ENCODE data around the gene CD160. TPM values are rescaled to one million over a fixed set of nuclear protein-coding genes. Genes with fewer than 3 reads are reported as not detected.

CD160 gene
- total RNA-seq, 4 donors from 2014 or later: not detected

DNA sequence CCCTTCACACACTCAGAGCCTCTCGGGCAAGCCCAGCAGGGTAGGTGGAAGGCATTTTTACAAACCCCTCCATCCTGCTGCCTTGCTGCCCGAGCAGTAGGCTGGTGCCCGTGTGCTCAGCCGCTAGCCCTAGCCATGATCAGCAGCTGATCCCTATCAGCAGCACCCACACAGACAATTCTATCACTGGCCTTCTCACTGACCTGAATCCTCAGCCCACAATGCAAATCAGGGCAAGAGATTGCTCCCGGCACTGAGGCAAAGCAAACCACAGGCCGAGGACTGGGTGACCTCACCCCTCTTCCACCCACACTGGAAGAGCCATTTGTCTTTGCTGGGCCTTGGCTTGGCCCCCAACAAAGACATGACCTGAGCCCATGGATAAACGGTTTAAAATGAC, 11.2 kb upstream of the CD160 start:
- H3K27ac ChIP-seq: no peak overlapping the region
- TF ChIP-seq POLR2A (IDR thresholded peaks at IDR 0.05): no peak
- TF ChIP-seq, protein P1, sequence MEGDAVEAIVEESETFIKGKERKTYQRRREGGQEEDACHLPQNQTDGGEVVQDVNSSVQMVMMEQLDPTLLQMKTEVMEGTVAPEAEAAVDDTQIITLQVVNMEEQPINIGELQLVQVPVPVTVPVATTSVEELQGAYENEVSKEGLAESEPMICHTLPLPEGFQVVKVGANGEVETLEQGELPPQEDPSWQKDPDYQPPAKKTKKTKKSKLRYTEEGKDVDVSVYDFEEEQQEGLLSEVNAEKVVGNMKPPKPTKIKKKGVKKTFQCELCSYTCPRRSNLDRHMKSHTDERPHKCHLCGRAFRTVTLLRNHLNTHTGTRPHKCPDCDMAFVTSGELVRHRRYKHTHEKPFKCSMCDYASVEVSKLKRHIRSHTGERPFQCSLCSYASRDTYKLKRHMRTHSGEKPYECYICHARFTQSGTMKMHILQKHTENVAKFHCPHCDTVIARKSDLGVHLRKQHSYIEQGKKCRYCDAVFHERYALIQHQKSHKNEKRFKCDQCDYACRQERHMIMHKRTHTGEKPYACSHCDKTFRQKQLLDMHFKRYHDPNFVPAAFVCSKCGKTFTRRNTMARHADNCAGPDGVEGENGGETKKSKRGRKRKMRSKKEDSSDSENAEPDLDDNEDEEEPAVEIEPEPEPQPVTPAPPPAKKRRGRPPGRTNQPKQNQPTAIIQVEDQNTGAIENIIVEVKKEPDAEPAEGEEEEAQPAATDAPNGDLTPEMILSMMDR (IDR thresholded peaks at IDR 0.05 in 4 of 5, conservative IDR thresholded peaks at IDR 0.05 in 1 of 5): no peak
- H3K36me3 ChIP-seq: no peaks in the 10 kb centered on the region
- ATAC-seq (no peak), DNase-seq (no peak)
- no peaks in the 10 kb centered on the region for H3K27me3 ChIP-seq
- H3K4me1 ChIP-seq: no peaks in the 10 kb centered on the region
- H3K9me3 ChIP-seq: no peaks in the 10 kb centered on the region
- H3K4me3 ChIP-seq: no peak overlapping the region
- intact Hi-C loops (cut with DNase I; ENCODE audit: low total_unique reads) (no loop called here), in situ Hi-C loops (cut with MboI; ENCODE audit: low sequenced_read_pairs in 4 of 4) (no loop called here)

DNA sequence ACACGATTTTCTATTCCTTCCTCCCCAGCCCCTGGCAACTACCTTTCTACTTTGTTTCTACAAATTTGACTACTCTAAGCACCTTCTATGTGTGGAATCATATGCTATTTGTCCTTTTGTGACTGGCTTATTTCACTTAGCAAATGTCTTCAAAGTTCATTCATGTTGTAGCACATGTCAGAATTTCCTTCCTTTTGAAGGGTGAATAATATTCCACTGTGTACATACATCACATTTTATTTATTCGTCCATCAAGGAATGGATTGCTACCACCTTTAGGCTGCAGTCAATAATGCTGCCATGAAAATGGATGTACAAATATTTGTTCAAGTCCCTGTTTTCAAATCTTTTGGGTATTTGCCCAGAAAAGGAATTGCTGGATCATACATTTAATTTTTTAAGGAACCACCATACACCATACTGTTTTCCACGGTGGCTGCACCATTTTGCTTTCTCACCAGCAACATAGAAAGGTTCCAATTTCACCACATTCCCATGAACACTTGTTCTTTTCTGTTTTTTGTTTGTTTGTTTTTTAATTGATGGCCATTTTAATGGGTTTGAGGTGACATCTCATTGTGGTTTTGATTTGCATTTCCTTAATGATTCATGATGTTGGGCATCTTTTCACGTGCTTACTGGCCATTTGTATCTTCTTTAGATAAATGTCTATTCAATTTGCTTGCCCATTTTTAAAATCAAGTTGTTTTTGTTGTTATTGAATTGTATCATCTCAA, 8.8 kb upstream of the CD160 start:
- in situ Hi-C loops (cut with MboI; ENCODE audit: low sequenced_read_pairs in 4 of 4): no loop called here
- intact Hi-C loops (cut with DNase I; ENCODE audit: low total_unique reads): no loop called here
- H3K36me3 ChIP-seq: no peaks in the 10 kb centered on the region
- no peak overlapping the region for H3K27ac ChIP-seq
- no peak overlapping the region for H3K4me3 ChIP-seq
- H3K9me3 ChIP-seq: no peaks in the 10 kb centered on the region
- DNase-seq (no peak), ATAC-seq (no peak)
- no peaks in the 10 kb centered on the region for H3K27me3 ChIP-seq
- no peaks in the 10 kb centered on the region for H3K4me1 ChIP-seq
- TF ChIP-seq, protein P1 (IDR thresholded peaks at IDR 0.05 in 4 of 5, conservative IDR thresholded peaks at IDR 0.05 in 1 of 5): no peak
- TF ChIP-seq POLR2A (IDR thresholded peaks at IDR 0.05): no peak

DNA sequence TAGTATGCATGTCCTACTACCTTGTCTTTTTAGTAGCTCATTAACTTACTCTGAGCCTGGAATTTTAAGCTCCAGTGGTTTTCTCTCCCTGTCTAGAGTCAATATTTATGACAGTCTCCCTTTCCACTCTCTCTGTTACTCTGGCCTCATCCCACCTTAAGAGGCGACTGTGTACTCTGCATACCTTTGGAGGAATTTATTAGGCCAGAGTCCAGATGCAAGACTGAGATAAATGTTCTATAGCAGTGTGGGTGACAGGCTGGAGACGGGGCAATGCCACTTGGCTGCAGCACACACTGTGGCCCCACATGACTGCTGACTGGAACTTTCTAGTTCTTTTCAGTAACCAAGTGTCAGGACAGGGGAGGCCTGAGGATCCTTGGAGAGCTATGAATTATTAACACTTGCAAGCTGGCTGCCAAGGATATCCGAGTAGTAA, 8.1 kb upstream of the CD160 start:
- no peaks in the 10 kb centered on the region for H3K27me3 ChIP-seq
- no peaks in the 10 kb centered on the region for H3K36me3 ChIP-seq
- no peak for ATAC-seq
- H3K4me1 ChIP-seq: no peaks in the 10 kb centered on the region
- in situ Hi-C loops (cut with MboI; ENCODE audit: low sequenced_read_pairs in 4 of 4): no loop called here
- H3K4me3 ChIP-seq: no peak overlapping the region
- intact Hi-C loops (cut with DNase I; ENCODE audit: low total_unique reads): no loop called here
- TF ChIP-seq, protein P1 (IDR thresholded peaks at IDR 0.05 in 4 of 5, conservative IDR thresholded peaks at IDR 0.05 in 1 of 5): no peak
- TF ChIP-seq POLR2A (IDR thresholded peaks at IDR 0.05): no peak
- no peak overlapping the region for H3K27ac ChIP-seq
- no peaks in the 10 kb centered on the region for H3K9me3 ChIP-seq
- no peak for DNase-seq

DNA sequence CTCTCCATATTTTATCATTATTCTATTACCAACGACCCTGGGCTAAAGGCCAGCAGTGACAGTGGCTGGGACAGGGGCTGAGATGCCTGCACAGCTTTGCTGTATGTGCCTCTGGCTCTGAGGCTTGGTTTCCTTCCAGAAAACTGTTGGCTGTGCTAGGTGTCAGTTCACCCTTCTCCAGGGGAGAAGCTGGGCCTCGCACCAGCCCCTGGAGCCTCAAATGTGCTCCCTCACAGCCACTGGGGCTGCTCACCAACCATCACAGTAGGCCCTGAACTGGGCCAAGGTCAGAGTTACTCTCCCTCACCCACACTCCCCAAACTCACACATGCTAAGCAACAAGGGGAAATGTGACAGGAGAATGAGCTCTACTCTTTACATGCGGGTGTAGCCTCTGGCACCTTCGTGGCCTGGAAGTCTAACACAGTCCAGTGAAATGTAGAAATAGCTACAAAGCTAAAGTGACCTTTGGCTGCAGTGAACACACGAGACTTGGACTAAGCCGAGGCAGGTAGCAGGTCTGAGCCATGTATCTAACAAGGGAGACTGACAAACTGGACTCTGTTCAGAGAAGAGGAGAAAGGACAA, 4.7 kb upstream of the CD160 start:
- in situ Hi-C loops (cut with MboI; ENCODE audit: low sequenced_read_pairs in 4 of 4) (no loop called here), intact Hi-C loops (cut with DNase I; ENCODE audit: low total_unique reads) (no loop called here)
- DNase-seq: no peak
- H3K27ac ChIP-seq: no peak overlapping the region
- H3K36me3 ChIP-seq: no peaks in the 10 kb centered on the region
- H3K4me1 ChIP-seq: no peaks in the 10 kb centered on the region
- H3K9me3 ChIP-seq: no peaks in the 10 kb centered on the region
- no peak overlapping the region for H3K4me3 ChIP-seq
- no peak for ATAC-seq
- H3K27me3 ChIP-seq: no peaks in the 10 kb centered on the region
- TF ChIP-seq POLR2A (IDR thresholded peaks at IDR 0.05): no peak
- TF ChIP-seq, protein P1 (IDR thresholded peaks at IDR 0.05 in 4 of 5, conservative IDR thresholded peaks at IDR 0.05 in 1 of 5): no peak
